ENCODE data around the gene KCNQ1.
"Not testable (repeated sequence)": the region's sequence is repeated elsewhere in the genome, so short reads cannot be mapped to it uniquely, and the experiment has no call there.

The KCNQ1 gene

DNA sequence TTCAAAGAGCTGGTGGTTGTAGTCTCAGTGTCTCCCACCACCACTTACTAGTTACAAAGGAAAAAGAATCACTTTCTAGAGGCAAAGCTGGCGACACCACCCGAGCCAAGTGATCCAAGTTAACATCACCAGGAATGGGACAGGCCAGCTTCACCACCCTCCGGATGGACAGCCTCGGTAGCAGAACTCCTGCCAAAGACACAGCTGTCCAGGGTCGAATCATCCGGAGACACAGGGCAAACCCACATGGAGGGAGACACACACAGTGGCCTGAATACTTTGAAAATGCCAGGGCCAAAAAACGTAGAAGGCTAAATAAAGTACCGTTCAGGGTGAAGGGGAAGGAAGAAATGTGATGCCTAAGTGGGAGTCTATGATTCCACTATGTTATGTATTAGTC, 33.1 kb downstream of the KCNQ1 start:
- DNase-seq = no peak

DNA sequence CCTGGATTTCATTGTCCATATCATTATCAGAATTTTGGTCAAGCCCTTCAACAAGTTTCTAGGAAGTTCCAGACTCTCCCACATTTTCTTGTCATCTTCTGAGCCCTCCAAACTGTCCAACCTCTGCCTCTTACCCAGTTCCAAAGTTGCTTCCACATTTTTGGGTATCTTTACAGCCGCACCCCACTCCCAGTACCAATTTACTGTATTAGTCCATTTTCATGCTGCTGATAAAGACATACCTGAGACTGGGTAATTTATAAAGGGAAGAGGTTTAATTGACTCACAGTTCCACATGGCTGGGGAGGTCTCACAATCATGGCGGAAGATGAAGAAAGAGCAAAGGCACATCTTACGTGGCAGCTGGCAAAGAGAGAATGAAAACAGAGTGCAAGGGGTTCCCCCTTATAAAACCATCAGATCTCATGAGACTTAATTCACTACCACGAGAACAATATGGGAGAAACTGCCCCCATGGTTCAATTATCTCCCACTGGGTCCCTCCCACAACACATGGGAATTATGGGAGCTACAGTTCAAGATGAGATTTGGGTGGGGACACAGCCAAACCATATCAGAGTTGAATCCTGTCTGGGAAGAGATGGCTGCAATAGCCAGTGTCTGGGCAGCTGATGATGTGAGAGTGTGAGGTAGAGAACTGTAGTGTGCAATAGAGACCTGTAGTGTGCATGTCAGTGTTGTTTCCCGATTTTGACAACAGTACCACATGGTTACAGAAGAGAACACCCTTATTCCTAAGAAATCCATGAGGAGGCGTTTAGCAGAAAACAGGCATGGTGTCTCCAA, 35.5 kb downstream of the KCNQ1 start:
- not testable (repeated sequence) for DNase-seq

DNA sequence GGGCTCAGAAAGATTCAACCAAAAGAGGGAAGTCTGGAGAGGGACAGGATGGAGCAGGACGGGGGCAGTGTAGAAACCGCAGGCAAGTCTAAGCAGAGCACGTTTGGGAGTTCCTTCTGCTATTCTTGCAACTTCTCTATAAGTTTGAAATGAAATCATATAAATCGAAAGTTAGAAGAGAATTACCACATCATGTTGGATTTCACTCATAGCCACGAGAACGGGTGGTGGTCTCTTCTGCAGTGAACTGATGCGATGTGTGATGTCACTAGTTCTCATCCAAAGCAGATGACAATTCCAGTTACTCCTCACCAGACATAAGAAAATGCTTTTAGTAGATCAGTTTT, 36.0 kb downstream of the KCNQ1 start:
- DNase-seq = no peak

- DNase-seq = no peak
Measured at GRCh38 chr11:2481253-2481652, 36.4 kb downstream of the KCNQ1 start.

DNA sequence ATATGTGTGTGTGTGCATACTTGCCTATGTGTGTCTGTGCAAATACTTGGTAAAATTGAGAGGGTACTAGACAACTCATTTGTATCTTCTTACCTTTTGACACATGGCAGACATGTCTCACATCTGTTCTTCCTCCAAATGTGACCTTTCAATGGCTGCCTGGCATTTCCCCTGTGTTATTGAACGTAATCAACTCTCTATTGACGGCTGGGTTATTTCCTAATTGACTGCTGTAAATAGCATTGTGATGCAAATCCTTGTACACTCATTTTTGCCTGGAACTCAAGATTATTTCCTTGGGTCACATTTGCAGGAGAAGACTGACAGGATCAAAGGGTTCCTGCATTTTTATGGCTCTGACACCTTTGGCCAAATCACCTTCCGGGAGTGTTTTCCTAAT, 37.4 kb downstream of the KCNQ1 start:
- DNase-seq = no peak

- DNase-seq = no peak
Measured at GRCh38 chr11:2482745-2483144, 37.9 kb downstream of the KCNQ1 start.

GRCh38 chr11:2483426-2483825, 38.6 kb downstream of the KCNQ1 start:
- no peak for DNase-seq

DNA sequence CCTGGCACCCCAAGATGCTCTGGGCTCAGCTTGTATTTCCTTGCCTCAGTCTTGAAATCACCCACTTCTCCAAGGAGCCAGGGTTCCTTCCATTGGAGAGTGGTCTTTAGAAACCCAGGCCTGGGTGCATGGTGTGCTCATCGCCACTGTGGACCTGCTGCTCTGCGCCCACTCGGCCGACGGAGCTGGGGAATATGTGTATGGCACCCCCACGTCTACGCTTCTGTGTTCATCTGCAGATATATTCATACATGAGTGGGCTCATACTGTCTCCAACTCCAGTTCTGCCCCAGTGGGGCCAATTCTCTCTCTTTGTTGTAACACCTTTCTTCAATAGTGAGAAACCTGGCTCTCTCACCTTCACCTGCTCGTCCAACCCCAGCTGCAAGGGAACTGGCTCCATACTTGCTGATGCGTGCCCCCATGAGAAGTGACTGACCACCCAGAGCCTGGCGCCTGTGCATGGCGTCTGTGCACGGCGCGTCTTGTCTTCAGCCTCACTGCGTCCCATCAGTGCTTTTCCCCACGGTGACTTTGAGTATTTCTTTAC, 39.8 kb downstream of the KCNQ1 start:
- no peak for DNase-seq

DNA sequence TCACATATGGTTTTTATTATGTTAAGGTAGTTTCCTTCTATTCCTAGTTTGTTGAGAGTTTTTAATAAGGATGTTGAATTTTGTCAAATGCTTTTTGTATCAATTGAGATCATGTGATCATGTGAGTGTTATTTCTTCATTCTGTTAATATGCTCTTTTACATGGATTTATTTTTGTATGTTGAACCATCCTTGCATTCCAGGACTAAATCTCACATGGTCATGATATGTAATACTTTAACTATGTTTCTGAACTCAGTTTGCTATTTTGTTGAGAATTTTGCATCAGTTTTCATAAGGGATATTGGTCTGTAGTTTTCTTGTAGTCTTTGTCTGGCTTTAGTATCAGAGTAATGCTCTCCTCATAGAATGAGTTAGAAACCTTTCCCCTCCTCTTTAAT, 43.2 kb downstream of the KCNQ1 start:
- DNase-seq = no peak

DNA sequence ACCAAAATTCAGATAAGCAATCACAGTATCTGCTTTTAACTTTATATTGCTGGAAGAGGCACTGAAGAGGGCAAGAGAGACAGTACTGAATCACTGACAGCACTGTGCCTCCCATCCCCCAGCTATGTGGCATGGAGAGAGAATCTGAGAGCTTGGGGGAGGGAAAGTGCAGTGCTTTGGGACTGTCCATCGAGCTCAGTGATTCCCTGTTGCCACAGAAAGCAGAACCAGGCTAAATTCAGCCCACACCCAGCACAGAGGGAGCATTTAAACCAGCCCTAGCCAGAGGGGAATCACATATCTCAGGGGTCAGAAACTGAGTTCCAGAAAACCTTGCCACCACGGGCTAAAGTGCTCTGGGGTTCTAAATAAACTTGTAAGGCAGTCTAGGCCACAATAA, 44.3 kb downstream of the KCNQ1 start:
- no peak for DNase-seq

- not testable (repeated sequence) for DNase-seq
Measured at GRCh38 chr11:2497951-2498350, 53.1 kb downstream of the KCNQ1 start.

DNA sequence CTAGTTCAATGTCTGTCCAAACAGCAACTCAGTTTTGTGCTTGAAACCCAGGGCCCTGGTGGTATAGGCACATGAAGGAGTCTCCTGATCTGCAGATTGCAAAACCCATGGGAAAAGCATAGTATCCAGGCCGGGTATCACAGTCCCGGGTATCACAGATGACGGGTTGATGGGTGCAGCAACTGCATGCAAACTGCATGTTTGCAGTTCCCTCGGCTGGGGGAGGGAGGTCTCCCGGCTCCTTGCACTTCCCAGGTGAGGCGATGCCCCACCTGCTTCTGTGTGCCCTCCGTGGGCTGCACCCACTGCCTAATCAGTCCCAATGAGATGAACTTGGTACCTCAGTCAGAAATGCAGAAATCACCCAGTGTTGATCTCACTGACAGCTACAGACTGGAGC, 53.9 kb downstream of the KCNQ1 start:
- no peak for DNase-seq

DNA sequence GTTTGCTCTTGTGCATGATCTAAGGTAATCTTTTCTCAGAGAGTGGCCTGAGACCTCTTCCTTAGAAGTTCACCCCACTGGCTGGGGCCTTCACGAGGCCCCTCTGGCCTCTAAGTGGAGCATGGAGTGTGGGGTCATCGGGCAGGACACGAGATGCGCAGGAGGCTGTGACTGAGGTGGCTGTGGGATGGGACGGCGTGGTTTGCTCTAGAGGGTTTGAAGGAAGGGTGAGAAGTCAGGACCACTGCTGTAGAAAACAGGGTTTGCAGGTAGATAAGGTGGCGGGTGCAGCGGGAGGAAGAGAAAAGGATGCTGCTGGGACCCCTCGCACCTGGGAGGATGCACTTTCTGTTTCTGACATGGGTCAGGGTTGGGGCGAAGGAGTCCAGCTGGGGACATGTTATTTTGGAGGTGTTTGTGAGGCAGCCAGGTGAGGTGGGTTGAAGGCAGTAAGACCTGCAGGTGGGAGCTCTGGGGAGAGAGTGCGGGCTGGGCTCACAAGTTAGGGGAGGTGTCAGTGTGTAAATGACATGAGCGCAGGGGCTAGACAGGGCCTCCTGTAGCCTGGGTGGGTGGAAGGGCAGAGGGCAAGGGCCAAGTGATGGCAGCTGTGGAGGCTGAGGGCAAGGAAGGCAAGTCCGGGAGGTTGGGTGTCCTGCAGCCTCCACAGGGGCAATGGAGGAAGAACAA, 62.5 kb downstream of the KCNQ1 start:
- peak; percentile 5 for DNase-seq

GRCh38 chr11:2507945-2508749, 63.3 kb downstream of the KCNQ1 start:
- peak; percentile 6 for DNase-seq

GRCh38 chr11:2508793-2509192, 64.0 kb downstream of the KCNQ1 start:
- no peak for DNase-seq

DNA sequence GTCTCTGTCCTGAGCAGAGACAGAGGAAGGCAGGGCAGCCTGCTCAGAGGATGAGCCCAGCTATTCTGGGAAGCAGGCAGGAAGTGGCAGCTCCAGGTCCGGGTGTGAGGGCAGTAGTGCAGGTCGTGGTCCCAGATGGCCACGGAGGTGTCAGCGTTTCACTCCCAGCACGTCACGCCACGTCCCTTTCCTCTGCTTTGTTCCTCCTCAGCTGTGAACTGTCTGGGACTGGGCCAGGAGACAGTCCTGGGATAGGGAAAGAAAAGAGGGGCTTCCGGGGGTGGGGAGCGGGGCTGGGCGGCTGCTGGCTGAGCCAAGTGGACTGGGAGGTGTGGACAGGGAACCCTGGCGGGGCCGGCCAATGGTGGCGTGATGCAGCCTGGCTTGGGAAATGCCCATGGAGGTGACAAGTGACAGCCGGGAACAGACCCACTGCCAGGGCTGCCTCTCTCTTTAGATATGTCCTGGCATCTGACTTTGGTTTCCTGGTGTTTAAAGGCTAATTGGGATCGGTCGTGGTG, 64.7 kb downstream of the KCNQ1 start:
- peak; percentile 0 for DNase-seq

DNA sequence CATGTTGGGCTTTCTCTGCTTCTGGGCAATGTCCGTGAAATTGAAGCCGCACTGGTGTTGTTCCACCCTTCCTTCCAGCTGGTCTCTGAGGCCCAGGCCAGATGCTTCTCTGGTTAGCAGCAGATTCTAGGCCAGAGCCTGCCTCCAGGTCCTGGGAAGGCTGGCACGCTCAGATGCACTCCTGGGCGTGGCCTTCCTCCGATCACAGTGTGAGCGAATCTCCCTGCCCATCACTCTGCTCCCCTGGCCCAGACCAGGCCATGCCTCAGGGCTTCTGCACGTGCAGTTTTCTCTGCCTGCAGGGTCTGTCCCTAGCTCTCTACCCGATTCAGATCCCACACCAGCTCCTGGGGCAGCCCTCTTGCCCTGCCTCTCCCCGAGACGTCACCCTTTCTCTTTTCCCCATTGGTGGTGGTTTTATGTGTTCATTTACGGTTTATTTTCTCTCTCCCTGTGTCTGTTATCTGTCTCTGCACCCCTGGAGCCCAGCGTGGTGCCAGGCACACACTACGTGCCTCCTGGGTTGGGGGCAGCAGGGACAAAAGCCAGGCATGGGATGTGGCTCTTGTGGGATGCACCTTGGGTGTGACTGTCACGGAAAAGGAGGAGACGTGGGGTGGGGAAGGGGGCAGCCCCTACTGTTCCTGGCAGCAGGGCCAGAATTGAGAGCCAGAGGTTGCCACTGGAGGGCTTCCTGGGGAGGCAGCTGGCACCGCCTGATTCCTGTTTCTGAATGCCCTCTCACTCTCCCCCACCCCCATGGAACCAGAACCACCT, 66.0 kb downstream of the KCNQ1 start:
- peak; percentile 1 for DNase-seq

DNA sequence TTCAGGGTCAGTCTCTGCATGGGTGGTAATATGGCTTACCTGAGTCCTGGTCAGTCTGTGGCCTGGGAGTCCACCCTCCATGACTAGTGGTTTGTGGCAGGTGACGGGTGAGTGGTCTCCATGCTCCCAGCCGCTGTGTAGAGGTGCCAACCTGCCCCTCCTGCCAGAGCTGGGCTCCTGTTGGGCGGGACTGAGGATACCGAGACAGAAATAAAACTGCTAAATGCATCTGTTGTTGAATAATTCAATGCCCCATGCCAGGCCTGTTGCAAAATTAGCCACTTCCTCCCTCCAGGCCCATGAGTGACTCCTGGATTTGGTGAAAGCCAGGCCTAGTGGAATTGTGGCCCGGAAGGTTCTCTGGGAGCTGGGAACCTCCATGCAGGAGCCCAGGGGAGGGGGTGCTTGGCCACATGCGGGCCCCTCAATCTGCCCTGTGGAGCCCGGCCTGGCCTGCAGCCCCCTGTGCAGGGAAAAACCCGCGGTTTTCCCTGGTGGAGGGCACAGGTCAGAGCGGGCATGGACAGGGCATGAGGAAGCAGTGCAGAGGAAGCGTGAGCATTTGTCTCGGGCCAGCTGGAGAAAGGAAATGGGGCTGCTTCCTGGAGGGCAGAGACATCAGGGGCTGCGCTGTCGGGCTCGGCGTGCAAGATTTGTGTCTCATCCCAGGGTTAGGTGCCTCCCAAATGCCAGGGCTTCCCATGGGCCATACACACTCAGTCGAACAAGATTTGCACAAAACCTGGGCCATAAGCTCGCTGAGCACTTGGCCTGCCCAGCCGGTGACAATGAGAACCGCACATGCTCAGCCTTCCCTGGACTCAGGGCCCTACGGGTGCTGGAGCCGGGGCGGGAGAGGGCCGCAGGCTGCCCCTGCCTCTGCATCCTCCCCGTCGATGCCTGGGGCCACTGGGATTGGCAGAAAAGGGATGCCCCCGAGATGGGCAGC, 66.9 kb downstream of the KCNQ1 start:
- peak; percentile 6 for DNase-seq

DNA sequence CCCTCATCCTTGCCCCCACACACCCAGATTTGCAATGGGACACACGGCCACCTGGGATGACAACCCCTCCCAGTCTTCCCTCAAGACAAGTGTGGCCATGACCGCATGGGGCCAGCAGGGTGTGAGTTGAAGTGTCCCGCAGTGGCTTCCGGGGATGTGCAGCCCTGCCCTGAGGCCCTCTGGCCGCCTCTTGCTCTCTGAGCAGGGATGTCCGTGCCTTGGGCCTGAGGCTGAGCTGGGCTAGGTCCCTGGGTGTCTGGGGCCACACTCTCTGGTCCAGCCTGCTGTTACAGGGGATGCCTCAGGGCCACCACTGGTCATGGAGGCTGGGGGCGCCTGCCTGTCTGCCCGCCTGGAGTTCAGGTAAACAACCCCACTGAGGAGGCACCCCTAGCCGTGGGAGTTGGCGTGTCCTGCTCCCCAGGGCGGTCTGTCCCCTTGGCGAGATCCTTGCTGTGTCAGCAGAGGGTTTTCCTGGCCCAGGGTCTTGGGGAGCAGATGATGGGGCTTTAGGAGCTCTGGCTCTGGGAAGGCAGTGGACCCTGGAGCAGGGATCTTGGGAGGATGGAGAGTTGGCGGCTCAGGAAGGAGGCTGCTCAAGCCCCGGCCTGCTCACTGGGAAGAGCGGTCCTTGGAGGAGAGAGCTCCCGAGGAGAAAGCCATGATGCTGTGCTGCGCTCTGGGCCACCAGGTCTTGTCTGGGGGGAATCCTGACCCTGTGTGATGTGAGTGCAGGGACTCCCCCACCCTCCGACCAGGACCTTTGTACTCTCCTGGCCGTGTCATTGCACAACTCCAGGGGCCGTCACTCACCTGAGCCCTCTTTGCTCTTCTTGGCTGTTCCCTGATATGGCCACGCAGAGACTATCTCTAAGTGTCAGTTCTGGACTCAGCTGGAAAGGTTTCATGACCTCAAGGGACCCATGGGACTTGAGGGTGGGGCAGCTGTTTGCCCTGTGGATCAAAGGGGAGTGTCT, 67.9 kb downstream of the KCNQ1 start:
- peak; percentile 5 for DNase-seq

DNA sequence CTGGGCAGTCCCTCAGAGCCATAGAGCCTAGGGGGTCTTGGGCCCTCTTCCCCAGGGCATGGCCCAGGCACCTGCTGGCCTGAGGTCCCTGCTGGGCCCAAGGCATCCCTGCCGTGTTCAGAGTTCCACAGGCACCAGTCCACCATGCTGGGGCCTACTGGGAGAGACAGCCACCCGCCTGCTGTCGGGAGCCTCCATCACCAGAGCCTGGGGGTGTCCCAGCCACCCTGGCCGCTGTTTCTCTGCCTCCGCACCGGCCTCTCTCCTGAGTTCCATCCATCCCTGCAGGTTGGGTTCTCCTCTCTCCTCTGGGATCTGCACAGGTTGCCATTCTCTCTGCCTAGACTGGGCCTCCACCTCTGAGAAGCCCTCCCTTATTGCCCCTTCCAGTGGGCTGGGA, 68.6 kb downstream of the KCNQ1 start:
- peak; percentile 4 for DNase-seq
